Stimulated activated CD4-positive, alpha-beta T cell treated with anti-CD3 and anti-CD28 coated beads, Interleukin-12 subunit alpha, Interleukin-12 subunit beta, amount 100 ng/mL, for 48 hours (primary cell): ENCODE results near the gene SNAPC1.
"Not testable (repeated sequence)": the region's sequence is repeated elsewhere in the genome, so short reads cannot be mapped to it uniquely, and the experiment has no call there.

Source experiments
- DNase-seq, 3 donors: peaks; one replicate each; pipeline ENCODE4 v3.0.0-alpha.2; 2020; ENCODE audit warnings: low read depth in 2 of 3, low spot score in 1 of 3

Gene SNAPC1

DNA sequence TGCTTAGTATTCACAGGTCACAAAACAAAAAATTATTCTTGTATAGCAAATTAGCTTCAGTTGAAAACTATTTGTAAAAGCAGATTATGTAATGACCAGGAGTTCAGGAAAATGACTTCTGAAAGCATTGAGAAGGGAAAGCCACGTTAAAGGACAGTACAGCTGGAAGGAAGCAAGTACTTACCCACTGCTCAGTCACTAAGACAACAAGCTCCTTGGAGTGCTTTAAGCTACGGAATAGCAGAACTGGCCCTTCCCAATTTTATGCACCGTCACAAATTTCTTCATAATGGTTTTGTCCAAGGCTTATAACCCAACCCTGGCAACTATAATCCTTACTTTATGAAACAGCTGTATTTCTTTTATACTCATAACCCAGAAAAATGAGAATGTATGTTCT, 13.0 kb upstream of the SNAPC1 start:
- no peak for DNase-seq

GRCh38 chr14:61749867-61750266, 12.4 kb upstream of the SNAPC1 start:
- no peak for DNase-seq

GRCh38 chr14:61750708-61751474, 11.3 kb upstream of the SNAPC1 start:
- DNase-seq, result peak; percentile 73 to 79 (median 76)

DNA sequence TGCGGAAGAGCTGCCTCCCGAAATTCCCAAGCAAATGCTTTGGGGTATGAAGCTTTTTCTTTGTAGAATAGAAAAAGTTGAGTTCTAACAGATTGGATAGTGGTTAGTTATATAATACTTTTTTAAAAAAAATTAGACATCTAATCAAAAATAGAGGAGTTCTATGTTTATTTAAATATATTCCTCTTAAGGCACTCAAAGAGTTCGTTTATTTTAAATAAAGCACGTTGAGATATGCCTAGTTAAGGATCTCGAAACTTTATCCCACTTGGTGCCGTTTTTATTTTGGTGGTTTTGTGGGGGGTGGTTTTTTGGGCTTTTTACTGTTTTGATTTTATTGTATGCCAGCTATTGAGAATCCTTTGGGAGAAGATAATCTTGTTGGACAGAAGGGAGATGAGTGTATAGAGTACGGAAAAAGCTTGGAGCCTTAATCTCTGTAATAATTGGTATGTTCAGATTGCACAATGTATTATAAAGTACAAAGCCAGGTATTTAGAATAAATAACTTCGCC, 10.7 kb upstream of the SNAPC1 start:
- DNase-seq, result no peak

- no peak for DNase-seq
Observed at GRCh38 chr14:61752626-61753025, 9.6 kb upstream of the SNAPC1 start.

- DNase-seq, result no peak
Observed at GRCh38 chr14:61753631-61754030, 8.6 kb upstream of the SNAPC1 start.

DNA sequence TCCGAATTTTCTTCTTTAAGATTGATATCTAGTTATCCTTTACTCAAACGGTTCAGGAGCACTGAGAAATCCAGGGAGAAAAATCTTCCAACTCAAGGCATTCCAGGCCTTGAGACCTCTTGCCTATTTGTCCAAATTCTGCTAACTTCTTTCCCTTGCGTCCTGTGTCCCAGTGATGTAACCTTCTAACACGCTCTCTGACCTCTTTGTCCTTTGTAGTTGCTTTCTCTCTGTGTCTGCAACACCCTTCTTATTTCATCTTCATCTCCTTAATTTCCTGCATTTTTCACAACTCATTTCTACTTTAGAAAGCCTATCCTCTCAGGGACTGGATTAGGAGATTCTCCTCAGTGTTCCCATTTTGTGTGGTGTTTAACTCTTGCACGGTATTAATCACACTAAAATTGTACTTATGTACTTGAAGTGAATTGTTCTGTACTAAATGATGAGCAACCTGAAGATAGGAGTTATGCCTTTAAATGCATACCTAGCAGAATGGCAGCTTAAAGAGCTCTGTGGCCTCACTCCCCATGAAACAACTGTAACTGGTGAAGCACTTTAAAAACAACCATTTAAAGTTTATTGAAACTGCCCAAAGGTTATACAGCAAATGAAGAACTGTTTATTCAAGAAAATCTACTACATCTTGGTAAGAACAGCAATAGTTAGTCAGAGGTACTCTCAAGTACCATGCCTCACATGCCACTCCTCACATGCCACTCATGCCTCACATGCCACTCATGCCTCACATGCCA, 7.4 kb upstream of the SNAPC1 start:
- DNase-seq, result no peak

DNA sequence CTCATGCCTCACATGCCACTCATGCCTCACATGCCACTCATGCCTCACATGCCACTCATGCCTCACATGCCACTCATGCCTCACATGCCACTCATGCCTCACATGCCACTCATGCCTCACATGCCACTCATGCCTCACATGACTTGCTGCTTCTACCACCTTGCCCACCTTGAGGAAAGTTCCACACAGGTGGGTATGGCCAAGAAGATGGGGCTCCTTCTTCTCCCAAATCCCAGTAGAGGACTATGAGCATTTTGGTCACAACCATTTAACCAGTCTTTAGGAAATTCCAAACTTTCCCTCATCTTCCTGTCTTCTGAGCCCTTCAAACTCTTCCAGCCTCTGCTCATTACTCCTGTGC, 6.9 kb upstream of the SNAPC1 start:
- not testable (repeated sequence) for DNase-seq

- no peak for DNase-seq
Observed at GRCh38 chr14:61756135-61756534, 6.1 kb upstream of the SNAPC1 start.

DNA sequence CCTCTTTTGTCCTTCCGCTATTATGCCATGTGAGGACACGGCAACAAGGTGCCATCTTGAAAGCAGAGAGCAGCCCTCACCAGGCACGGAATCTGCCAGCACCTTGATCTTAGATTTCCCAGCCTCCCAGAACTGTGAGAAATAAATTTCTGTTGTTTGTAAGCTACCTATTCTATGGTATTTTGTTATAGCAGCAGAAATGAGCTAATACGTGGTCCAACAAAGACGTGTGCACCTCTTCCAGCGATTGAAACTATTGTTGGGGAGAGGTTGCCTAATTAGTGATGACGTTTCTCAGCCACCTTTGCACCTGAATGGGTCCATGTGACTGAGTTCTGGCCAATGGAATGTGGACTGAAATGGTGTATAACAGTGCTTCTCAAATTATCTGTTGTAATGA, 2.3 kb upstream of the SNAPC1 start:
- no peak for DNase-seq

DNA sequence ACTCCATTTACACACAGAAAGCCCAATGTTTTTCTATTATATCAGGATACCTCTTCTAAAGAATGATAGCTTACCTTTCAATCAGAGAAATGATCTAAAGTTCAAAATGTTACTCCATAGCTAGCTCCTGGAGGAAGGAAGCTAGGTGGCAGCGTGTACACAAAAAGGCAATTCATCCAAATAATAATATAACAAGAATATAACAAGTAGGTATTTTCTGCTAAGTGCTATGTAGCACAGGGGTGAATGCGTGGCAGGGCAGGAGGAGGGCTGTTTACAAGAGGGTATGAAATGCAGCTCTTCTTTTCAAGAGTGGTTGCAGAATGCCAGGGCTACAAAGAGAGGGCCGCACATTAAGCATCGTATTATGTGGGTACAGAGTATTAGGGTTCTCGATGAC, 663 bp upstream of the SNAPC1 start:
- DNase-seq, result no peak

DNA sequence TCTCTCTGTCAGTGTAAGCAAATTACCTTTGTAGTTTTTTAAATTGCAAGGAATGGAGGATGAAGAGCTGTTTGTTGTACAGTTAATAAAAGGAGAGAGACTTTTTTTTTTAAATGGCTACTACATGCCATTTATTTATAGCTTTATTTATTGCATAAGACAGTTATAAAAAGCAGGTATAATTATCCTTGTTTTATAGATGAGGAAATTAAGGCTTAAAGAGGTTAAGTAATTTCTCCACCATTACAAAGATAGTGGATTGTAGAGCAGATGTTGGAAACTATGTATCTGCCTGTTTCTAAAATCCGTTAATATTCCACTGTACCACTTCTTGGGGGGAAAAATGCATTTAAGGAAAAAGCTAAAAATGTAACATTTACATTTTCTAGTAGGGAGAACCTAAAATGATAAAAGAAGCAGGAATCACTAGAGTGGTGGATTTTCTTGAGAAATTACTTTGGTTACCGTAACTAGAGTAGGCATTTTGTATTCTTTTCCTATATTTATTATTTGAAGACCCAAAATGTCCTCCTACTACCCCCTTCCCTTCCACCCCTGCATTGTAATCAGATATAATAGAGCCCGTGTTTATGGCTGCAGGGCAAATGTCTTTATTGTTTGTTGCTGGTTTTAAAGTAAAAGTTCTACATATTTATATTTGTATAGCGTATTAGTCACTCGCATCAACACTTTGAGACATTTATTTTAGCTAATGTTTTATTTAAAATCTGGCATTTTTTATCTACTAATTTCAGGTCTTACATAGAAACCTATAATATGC, 2.3 kb downstream of the SNAPC1 start:
- DNase-seq, result no peak

GRCh38 chr14:61765225-61765943, 3.2 kb downstream of the SNAPC1 start:
- no peak for DNase-seq

- DNase-seq, result no peak
Observed at GRCh38 chr14:61766151-61766550, 3.9 kb downstream of the SNAPC1 start.

GRCh38 chr14:61768240-61768639, 6.0 kb downstream of the SNAPC1 start:
- DNase-seq, result no peak

- no peak for DNase-seq
Observed at GRCh38 chr14:61769893-61770292, 7.7 kb downstream of the SNAPC1 start.

GRCh38 chr14:61774861-61775260, 12.6 kb downstream of the SNAPC1 start:
- no peak for DNase-seq

DNA sequence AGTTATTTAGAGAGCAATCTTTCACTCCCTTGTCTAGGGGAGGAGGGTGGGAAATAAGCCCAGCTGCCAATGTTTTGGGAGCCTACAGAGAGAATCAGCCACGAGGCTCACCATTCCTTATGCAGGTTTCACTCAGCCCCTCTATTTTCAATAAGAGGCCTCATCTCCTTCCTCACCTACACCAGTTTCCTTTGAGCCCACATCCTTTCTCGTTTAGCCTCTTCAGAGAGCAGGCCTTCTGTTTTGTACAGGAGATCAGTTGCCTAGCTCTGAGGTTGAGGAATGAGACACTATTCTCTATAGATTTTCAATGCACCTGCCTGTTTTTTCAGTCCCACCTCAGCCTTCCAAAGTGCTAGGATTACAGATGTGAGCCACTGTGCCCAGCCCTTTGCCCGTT, 17.9 kb downstream of the SNAPC1 start:
- DNase-seq, result no peak

DNA sequence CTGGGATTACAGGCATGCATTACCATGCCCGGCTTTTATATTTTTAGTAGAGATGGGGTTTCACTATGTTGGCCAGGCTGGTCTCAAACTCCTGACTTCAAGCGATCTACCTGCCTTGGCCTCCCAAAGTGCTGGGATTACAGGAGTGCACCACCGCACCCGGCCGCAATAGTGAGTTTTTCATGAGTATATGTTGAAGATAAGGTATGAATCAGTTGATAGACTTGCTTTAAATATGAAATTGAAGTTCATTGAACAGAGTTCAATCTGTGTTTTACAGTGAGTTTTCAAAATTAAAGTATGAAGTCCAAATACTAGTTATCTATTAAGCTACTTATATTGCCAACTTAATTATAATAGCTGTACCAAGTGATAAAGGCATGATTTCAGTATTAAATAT, 35.1 kb downstream of the SNAPC1 start:
- no peak for DNase-seq

DNA sequence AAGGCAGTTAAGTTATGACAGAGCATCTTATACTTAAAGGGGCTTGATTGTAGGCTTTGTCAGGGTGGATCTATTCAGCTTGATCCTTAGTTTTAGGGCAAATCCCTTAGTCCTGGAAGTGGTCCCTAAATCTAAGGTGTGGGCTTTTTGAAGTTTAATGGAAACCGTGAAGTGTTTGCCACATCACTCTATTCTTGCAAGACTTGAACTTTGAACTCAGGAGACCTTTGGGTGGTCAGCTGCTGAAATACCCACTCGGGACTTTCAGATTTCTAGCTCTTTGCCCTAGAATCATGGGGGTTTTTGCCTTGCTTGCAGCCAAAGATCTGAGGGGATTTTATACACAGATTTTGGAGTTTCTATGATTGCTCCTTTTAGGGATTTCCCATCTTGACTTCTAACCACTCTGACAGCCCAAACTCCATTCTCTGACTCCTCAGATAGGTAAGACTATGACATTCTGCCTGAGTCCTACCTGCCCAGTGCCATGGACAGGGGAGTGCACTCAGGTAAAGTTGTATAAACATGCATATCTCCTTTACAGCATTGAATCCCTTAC, 39.9 kb downstream of the SNAPC1 start:
- no peak for DNase-seq

GRCh38 chr14:61803755-61804154, 41.5 kb downstream of the SNAPC1 start:
- DNase-seq, result no peak
